K562 (cell line): ENCODE data around the gene RASGEF1C. TPM values are rescaled to one million over a fixed set of nuclear protein-coding genes. Genes with fewer than 3 reads are reported as not detected.

ENCODE experiments used
- ATAC-seq: fragments of 200-7000 bp; cut with Tn5 transposase; 3 replicates; pipeline ENCODE4 v1.9.1; 2020; ENCODE audit warnings: moderate library complexity
- BruUV-seq: library from RNA; stranded (reverse); fragments of 400-500 nt; replicated peaks from 2 replicates; lab custom pipeline; 2021; lab: Mats Ljungman, UMichigan
- CTCF ChIA-PET: fragments of 300-600 bp; formaldehyde crosslinking; extraction: SDS; loops from one replicate; lab custom pipeline; 2021; ENCODE audit warnings: low intra/inter-chr PET ratio; lab: Yijun Ruan, JAX
- POLR2A ChIA-PET: fragments of 300-600, 350-650 bp; sonication (Branson Sonifier 250); formaldehyde crosslinking; extraction: SDS; loops from one replicate; lab custom pipeline; 2021; ENCODE audit warnings: antibody characterized with exemption, inconsistent platforms; lab: Yijun Ruan, JAX
- DNase-seq, 4 experiments: peaks; one replicate each; pipeline versions ENCODE4 v3.0.0 to v3.0.0-alpha.2; 2011 to 2018; ENCODE audit warnings: low spot score in 3 of 4, mixed read lengths in 3 of 4; ENCODE audit errors: extremely low read depth in 1 of 4
- FAIRE-seq: peaks from 2 replicates; lab custom pipeline; 2011; peaks lifted over from hg19 to GRCh38; lab: Jason Lieb, UNC
- H2AFZ ChIP-seq: 2 replicates; pipeline ENCODE4 v1.6.0; 2011; ENCODE audit warnings: low read depth, low read length, control low read depth, inconsistent platforms
- H3K27ac ChIP-seq: fragments of 200-600 bp; 3 replicates; pipeline ENCODE4 v1.8.0; 2011; ENCODE audit warnings: low read depth, mild to moderate bottlenecking, control low read depth, inconsistent platforms, low read length, moderate library complexity, mixed read lengths; ENCODE audit errors: extremely low read depth
- H3K27me3 ChIP-seq, 2 experiments: fragments of 300-600 bp in 1 of 2; 2 replicates in 1 of 2; 3 replicates in 1 of 2; pipeline versions ENCODE4 v1.6.0 to v1.8.0; 2011; ENCODE audit warnings: inconsistent platforms in 2 of 2, low read length in 2 of 2, mild to moderate bottlenecking in 1 of 2, mixed read lengths in 1 of 2, moderate library complexity in 1 of 2; ENCODE audit not compliant: control insufficient read depth in 2 of 2, insufficient read depth in 2 of 2
- H3K36me3 ChIP-seq: fragments of 300-600 bp; 3 replicates; pipeline ENCODE4 v1.8.0; 2011; ENCODE audit warnings: mild to moderate bottlenecking, low read length, inconsistent platforms; ENCODE audit not compliant: control insufficient read depth, insufficient read depth
- H3K4me1 ChIP-seq, 2 experiments: fragments of 200-600 bp in 1 of 2; replicated peaks in 1 of 2; 2 replicates in 1 of 2; 3 replicates in 1 of 2; pipeline versions ENCODE4 v1.5.1 to v1.8.0; 2011; ENCODE audit warnings: inconsistent platforms in 2 of 2, low read length in 2 of 2, mild to moderate bottlenecking in 1 of 2, mixed read lengths in 1 of 2, moderate library complexity in 1 of 2; ENCODE audit not compliant: control insufficient read depth in 2 of 2, insufficient read depth in 2 of 2
- H3K4me2 ChIP-seq: 2 replicates; pipeline ENCODE4 v1.6.1; 2011; ENCODE audit warnings: low read length, control low read depth, inconsistent platforms, mixed read lengths; ENCODE audit not compliant: insufficient read depth
- H3K4me3 ChIP-seq: fragments of 200-600 bp; sonication (generic), shearing (Covaris generic); 2 replicates; pipeline ENCODE4 v1.5.1; 2016; ENCODE audit warnings: control low read depth, inconsistent platforms
- H3K79me2 ChIP-seq: fragments of 200-600 bp; 3 replicates; pipeline ENCODE4 v1.8.0; 2011; ENCODE audit warnings: low read length, inconsistent platforms; ENCODE audit not compliant: control insufficient read depth, insufficient read depth
- H3K9ac ChIP-seq, 2 experiments: 2 replicates each; pipeline versions ENCODE4 v1.6.0 to v1.6.1; 2011; ENCODE audit warnings: low read depth in 2 of 2, low read length in 2 of 2, control low read depth in 1 of 2, inconsistent platforms in 1 of 2, mild to moderate bottlenecking in 1 of 2, mixed read lengths in 1 of 2; ENCODE audit not compliant: insufficient read depth in 1 of 2
- H3K9me1 ChIP-seq: one replicate; pipeline ENCODE4 v1.6.0; 2011; ENCODE audit warnings: inconsistent platforms, mild to moderate bottlenecking, low read length, moderate library complexity; ENCODE audit not compliant: control insufficient read depth, insufficient read depth
- H3K9me3 ChIP-seq: replicated peaks from 2 replicates; pipeline ENCODE4 v1.5.1; 2011; ENCODE audit warnings: low read depth, low read length, inconsistent platforms; ENCODE audit not compliant: control insufficient read depth, insufficient read depth
- H4K20me1 ChIP-seq: replicated peaks from 2 replicates; pipeline ENCODE4 v1.6.1; 2011; ENCODE audit warnings: low read length, inconsistent platforms, mixed read lengths; ENCODE audit not compliant: control insufficient read depth, insufficient read depth
- FOXJ2 ChIP-seq: fragments of 200-800 bp; sonication (Bioruptor generic); IDR thresholded peaks from 2 replicates; pipeline ENCODE4 v1.6.1; 2016; ENCODE audit warnings: missing genetic modification characterization, missing compliant biosample characterization
- MEF2D ChIP-seq: conservative IDR thresholded peaks from 2 replicates; pipeline ENCODE4 v1.6.1; 2016; ENCODE audit warnings: low read depth, missing genetic modification characterization, missing compliant biosample characterization
- PHF20 ChIP-seq: fragments of 450-650 bp; IDR thresholded peaks from 2 replicates; pipeline ENCODE4 v1.6.1; 2018; ENCODE audit not compliant: partially characterized antibody
- RBM14 ChIP-seq: fragments of 200-400 bp; formaldehyde crosslinking; IDR thresholded peaks from 2 replicates; pipeline ENCODE4 v1.6.1; 2018; ENCODE audit warnings: low read depth, mild to moderate bottlenecking, low read length, moderate library complexity, borderline replicate concordance; ENCODE audit not compliant: insufficient read depth
- RBM15 ChIP-seq: fragments of 200-400 bp; formaldehyde crosslinking; IDR thresholded peaks from 2 replicates; pipeline ENCODE4 v1.6.1; 2018; ENCODE audit warnings: mild to moderate bottlenecking, low read length, moderate library complexity; ENCODE audit not compliant: insufficient read depth
- SMAD3 ChIP-seq: fragments of 450-650 bp; formaldehyde crosslinking; conservative IDR thresholded peaks from 2 replicates; pipeline ENCODE4 v1.4.0; 2020; ENCODE audit warnings: mild to moderate bottlenecking
- TGIF2 ChIP-seq: sonication (generic); formaldehyde crosslinking; IDR thresholded peaks from 2 replicates; pipeline ENCODE4 v1.8.1; 2022; ENCODE audit warnings: mild to moderate bottlenecking, missing genetic modification reagents, moderate library complexity
- ZSCAN29 ChIP-seq: fragments of 450-650 bp; IDR thresholded peaks from 2 replicates; pipeline ENCODE4 v1.6.1; 2017
- WGBS: fragments of 100-300 bp; shearing (Covaris generic); methylation state at CpG from one replicate; pipeline ENCODE4 v1.1.6; 2016; ENCODE audit warnings: low coverage, mixed read lengths; ENCODE audit not compliant: insufficient coverage; ENCODE audit errors: missing lambda C conversion rate; 5-methylcytosine and 5-hydroxymethylcytosine counted together
- in situ Hi-C: fragments of 300-500 bp; cut with MboI; formaldehyde crosslinking; loops from 4 replicates; pipeline ENCODE4 v1.15.0; 2018; ENCODE audit warnings: inconsistent platforms, mixed read lengths
- intact Hi-C: fragments of 100-400 bp; cut with micrococcal nuclease; formaldehyde crosslinking; loops from 2 replicates; pipeline ENCODE4 v1.14.2; 2022
- polyA plus RNA-seq, 8 experiments: library from polyadenylated mRNA; depleted of rRNA in 4 of 8; stranded (reverse) in 5 of 8; unstranded in 3 of 8; fragments of >200 nt; fragmentation: Nextera tagmentation in 2 of 8; fragmentation: Illumina TruSeq in 1 of 8; extraction: Ambion mirVana in 2 of 8; extraction: Trizol in 1 of 8; gene quantifications; 2 replicates each; pipeline versions ENCODE4 v1.2.1 to v1.2.3, GENCODE V29; 2011 to 2014; ENCODE audit warnings: inconsistent platforms in 1 of 8, missing spikeins in 1 of 8
- total RNA-seq, 7 experiments: library from RNA; depleted of rRNA in 6 of 7; stranded (reverse); fragments of >200 nt in 6 of 7; fragmentation: Illumina TruSeq in 2 of 7; extraction: Trizol in 2 of 7; gene quantifications; 2 replicates each; pipeline versions ENCODE4 v1.2.1 to v1.2.3, GENCODE V29; 2011 to 2021; ENCODE audit warnings: low replicate concordance in 1 of 7
- TF ChIP-seq, protein P1 (sequence below): fragments of 200-800 bp; sonication (Bioruptor generic); IDR thresholded peaks from 2 replicates; pipeline ENCODE4 v1.6.1; 2017; ENCODE audit warnings: missing genetic modification characterization, missing compliant biosample characterization
- TF ChIP-seq, protein P2 (sequence below): fragments of 450-650 bp; IDR thresholded peaks from 2 replicates; pipeline ENCODE4 v1.6.1; 2016; ENCODE audit warnings: borderline replicate concordance

Gene RASGEF1C
- total and polyA plus RNA-seq, 9 of the 15 experiments (the other 6 are each of a cell fraction or from before 2014, with no cell fraction given), result 0.04 to 1.1 (median 0.21) TPM; not detected in 4

DNA sequence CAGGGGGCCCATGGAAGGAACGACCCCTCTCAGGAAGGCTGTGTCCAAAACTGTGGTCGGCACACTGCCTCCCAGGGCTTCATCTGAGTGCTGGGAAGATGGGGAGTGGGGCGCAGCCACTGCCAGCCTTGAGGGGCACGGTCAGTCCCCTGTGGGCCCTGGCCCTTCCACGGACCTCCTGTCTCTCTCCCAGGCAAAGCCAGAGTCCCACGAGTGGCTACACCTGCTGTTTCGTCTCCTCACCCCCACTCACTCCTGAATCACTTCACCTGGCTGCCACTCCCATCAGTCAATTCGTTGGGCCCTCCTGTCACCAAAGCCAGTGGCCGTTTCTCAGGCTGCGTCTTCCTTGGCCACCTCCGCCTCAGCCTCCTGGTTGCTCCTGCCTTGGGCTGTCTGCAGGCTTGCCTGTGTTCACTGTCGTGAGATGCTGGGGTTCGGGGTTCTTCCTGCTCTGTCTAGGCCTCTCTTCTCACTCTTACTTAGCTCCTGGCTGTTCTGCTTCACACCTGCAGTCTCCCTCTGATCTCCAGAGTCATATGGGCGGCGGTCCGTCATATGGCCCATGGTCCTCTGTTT is 78.6 kb downstream of the RASGEF1C start:
- Histone ChIP-seq H2AFZ (no peak overlapping the region), H3K4me3 (no peak overlapping the region), H3K4me2 (no peak overlapping the region), H3K4me1 (peaks cover 0 to 30% of the 10 kb centered on the region in 2 experiments; a peak in 3 of 5 replicates), H3K27ac (no peak overlapping the region), H3K9me3 (no peaks in the 10 kb centered on the region), H3K9me1 (no peaks in the 10 kb centered on the region), H3K79me2 (no peaks in the 10 kb centered on the region)
- in situ Hi-C loops, result no loop called here
- TF ChIP-seq FOXJ2 (tag), result no peak
- no peak for TF ChIP-seq MEF2D (tag)
- no peak for TF ChIP-seq ZSCAN29
- TF ChIP-seq, protein P1, sequence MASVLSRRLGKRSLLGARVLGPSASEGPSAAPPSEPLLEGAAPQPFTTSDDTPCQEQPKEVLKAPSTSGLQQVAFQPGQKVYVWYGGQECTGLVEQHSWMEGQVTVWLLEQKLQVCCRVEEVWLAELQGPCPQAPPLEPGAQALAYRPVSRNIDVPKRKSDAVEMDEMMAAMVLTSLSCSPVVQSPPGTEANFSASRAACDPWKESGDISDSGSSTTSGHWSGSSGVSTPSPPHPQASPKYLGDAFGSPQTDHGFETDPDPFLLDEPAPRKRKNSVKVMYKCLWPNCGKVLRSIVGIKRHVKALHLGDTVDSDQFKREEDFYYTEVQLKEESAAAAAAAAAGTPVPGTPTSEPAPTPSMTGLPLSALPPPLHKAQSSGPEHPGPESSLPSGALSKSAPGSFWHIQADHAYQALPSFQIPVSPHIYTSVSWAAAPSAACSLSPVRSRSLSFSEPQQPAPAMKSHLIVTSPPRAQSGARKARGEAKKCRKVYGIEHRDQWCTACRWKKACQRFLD (CRISPR knock-in tag), result no peak
- TF ChIP-seq TGIF2, result no peak
- TF ChIP-seq SMAD3 (CRISPR knock-in tag), result no peak
- no peak for TF ChIP-seq RBM15
- no peak for TF ChIP-seq PHF20
- TF ChIP-seq RBM14, result no peak
- TF ChIP-seq, protein P2, sequence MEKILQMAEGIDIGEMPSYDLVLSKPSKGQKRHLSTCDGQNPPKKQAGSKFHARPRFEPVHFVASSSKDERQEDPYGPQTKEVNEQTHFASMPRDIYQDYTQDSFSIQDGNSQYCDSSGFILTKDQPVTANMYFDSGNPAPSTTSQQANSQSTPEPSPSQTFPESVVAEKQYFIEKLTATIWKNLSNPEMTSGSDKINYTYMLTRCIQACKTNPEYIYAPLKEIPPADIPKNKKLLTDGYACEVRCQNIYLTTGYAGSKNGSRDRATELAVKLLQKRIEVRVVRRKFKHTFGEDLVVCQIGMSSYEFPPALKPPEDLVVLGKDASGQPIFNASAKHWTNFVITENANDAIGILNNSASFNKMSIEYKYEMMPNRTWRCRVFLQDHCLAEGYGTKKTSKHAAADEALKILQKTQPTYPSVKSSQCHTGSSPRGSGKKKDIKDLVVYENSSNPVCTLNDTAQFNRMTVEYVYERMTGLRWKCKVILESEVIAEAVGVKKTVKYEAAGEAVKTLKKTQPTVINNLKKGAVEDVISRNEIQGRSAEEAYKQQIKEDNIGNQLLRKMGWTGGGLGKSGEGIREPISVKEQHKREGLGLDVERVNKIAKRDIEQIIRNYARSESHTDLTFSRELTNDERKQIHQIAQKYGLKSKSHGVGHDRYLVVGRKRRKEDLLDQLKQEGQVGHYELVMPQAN, result no peak
- TF ChIP-seq, all 486 proteins: peak for 0
- FAIRE-seq, result no peak
- DNase-seq, result no peak
- ChIA-PET POLR2A (interaction anchor here (0.9 kb wide), 1 partner anchor 12 kb away, joined by 3 read pairs; no protein-coding TSS in a partner anchor), CTCF (no interaction called here)
- no peaks in the 10 kb centered on the region for H4K20me1 ChIP-seq
- no peaks in the 10 kb centered on the region for H3K36me3 ChIP-seq
- intact Hi-C loops, result loop anchor here (5.0 kb wide), 1 partner anchor 72 kb away; no protein-coding TSS in a partner anchor
- H3K9ac ChIP-seq, result no peak overlapping the region
- BruUV-seq, result no TSS peak
- WGBS, result 4% methylated on average over 14 of the region's 16 CpGs
- peaks cover 27 to 79% of the 10 kb centered on the region in 2 experiments; a peak in 4 of 5 replicates for H3K27me3 ChIP-seq
- ATAC-seq, result no peak
